ENCODE measurements around the gene ERBB3.
A peak's percentile ranks its signal among the peaks of the same experiment; 100 is the strongest.

ERBB3 gene

DNA sequence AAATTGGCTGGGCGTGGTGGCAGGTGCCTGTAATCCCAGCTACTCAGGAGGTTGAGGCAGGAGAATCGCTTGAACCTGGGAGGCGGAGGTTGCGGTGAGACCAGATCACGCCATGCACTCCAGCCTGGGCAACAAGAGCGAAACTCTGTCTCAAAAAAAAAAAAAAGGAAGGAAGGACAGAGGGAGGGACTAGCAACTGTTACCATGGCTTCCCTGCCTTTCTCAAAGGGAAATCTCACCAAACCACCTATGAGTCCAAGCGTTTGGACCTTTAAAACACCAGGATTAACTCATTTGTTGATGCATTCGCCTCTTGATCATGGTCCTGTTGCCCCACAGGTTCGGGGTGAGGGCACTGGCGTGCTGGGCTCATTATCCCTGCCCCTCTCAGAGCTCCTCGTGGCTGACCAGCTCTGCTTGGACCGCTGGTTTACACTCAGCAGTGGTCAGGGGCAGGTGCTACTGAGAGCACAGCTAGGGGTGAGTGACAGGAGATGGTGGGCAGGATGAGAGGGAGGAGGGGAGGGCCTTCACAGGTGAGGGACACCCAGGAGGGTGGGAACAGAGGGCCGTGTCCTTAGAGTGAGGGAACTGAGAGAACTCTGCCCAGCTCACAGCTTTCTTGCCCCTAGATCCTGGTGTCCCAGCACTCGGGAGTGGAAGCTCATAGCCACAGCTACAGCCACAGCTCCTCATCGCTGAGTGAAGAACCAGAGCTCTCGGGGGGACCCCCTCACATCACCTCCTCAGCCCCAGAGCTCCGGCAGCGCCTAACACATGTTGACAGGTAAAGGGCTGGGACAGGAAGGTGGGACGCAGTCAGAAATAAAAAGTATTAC, 62.2 kb downstream of the ERBB3 start:
- DNase-seq: no peak

DNA sequence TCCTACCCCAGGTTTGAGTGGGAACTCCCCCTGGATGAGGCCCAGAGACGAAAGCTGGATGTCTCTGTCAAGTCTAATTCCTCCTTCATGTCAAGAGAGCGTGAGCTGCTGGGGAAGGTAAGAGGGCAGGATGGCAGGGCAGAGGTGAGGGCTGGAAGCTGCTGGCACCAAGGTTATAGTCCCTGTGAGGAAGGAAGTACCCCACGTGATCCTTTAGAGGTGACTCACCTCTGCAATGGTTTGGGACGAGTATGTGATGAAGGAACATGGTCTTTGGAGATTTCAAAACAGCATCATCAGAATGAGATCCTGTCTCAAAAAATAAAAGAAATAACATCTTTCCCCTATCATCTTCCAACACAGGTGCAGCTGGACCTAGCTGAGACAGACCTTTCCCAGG, 63.3 kb downstream of the ERBB3 start:
- DNase-seq: no peak

DNA sequence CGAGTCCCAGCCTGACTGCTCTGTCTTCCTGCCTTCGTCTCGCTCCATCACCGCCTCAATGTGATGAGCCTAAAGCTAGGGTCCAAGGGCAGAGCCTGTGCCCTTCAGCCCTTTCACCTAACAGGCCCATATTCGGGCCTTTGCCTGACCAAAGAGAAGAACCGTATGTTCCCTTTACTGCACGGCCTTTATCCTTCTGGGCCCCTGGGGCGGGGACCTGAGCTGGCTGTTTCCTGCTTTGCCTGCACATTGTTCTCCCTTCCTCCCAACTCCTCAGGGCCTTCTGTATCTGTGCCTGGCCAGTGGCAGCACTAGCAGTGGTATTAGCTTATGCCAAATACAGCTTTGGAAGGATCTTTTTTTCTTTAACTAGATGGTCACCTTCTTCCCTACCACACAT, 63.9 kb downstream of the ERBB3 start:
- DNase-seq: no peak

DNA sequence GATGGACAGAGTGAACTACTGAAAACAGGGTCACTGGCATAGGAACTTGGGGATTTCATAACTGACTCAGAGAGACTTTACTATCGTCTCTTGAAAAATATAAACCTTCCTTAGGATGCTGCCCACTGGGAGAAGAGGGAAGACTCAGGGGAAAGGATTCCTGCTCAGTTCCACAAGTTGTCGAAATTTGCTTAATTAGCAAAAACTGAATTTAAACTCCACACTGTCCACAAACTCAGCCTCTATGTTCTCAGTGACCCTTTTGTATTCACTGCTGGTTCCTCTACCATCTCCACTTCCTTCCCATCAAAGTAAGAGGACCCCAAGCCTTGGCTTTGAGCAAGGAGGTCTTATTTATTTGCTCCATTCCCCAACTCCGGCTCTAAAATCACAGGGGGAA, 65.3 kb downstream of the ERBB3 start:
- DNase-seq: no peak

DNA sequence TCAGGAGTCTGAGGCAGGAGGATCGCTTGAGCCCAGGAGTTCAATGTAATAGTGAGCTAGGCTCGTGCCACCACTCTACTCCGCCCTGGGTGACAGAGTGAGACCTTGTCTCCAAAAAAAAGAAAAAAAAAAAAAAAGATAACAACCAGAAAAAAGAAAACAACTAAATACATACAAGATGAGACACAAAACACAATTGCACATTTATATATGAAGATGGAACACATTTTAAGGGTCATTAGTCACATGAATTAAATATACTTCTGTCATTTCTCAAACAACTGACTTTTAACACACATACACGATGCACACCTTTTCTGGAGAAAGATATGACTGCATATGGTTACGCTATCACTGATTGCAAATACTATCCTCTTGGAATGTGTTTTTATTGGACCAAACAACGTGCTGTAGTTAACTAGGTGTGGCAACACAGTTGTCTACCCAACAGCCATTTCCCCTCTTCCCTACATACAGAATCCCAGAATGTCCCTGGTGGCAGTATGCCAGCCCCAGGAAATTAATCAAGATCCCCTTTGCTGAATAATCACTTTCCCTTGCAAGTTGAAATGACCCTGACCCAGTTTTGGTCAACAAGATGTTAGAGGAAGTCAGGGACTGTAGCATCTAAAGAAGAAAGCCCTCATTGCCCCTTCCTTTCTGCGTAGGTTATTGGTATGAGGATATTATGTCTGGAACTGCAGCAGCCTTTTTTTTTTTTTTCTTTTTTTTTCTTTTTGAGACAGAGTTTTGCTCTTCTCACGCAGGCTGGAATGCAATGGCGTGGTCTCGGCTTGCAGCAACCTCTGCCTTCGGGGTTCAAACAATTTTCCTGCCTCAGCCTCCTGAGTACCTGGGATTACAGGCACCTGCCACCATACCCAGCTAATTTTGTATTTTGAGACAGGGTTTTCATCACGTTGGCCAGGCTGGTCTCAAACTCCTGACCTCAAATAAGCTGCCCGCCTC, 66.8 kb downstream of the ERBB3 start:
- no peak for DNase-seq

DNA sequence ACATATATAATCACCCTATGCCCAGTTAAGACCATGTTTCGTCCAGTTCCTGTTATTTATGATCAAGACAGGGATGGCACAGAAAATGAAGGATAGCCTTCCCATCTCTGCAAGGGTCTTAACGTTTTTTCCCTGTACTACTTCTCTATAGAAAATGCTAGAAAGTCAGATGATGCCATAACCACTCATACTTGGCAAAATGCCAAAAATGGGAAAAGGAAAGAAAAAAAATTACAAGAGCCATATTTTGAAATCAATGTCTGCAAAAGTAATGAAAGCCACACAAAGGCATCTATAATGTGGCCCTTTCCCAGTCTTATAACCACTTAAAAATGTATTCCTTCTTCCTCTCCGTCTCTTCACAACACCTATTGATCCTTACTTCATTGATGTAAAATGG, 70.6 kb downstream of the ERBB3 start:
- DNase-seq: no peak

DNA sequence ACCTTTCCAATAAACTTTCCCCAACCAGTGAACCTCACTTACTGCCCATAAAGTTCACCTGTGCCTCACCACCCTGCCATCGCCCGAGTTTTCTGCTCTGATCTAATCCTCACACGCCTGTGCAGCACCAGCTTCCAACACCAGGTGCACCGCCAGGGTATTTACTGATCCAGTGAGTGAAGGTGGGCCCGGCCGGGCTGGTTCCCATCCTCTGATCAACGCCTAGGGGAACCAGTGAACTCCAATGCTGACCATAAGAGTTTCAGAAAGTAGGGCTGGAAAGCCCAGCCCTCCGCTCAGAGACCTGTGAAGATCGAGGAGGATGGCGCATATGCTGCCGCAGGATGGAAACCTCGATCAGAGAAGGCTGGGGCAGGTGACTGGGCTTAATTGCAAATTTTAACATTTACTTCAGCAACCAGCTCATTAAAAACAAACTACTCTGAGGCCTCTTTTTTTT, 71.7 kb downstream of the ERBB3 start:
- no peak for DNase-seq

DNA sequence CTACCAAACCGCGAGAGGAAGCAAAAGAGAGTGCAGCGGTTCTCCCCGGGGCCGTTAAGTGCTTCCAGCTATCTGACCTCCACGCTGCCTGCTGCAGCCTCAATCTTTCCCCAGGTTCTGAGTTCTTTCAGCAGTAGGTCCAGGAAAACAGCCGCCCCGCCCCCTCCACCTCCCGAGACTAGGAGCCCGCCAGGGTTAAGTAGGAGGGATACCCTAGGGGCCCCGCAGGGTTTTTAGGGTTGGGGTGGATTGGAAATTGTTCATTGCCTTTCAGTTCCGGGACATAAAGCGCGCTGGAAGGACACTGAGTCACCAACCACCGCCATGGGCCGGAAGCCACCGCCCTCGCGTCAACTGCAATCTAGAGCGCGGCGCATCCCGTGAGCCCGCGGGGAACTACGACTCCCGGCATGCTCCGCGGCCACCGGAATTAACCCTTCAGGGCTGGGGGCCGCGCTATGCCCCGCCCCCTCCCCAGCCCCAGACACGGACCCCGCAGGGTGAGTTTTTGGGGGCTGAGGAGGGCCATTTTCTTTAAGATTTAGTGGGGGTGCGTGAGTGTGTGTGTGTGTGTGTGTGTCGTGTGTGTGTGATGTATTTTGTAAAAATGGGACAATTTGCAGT, 72.3 kb downstream of the ERBB3 start, which contains the start of gene MYL6B:
Gene MYL6B, plus strand, starts transcription at position 456 of the 624 bp plus-strand sequence. CDS start 1,332 bp downstream, outside the sequence.
- peak; percentile 65 for DNase-seq

Data from NCI-H1417 treated with DMSO at 0.1 percent for 48 hours (cell line).